Liver (tissue), 3 donors: ENCODE data around the gene SNX20.

Experiments used
- FOXA1 ChIP-seq: IDR thresholded peaks from 2 replicates; pipeline ENCODE4 v1.6.1; 2016; ENCODE audit warnings: antibody characterized with exemption
- FOXA2 ChIP-seq: IDR thresholded peaks from 2 replicates; pipeline ENCODE4 v1.6.1; 2016; ENCODE audit warnings: antibody characterized with exemption
- JUND ChIP-seq, 2 donors: IDR thresholded peaks; 2 replicates each; pipeline ENCODE4 v1.6.1; 2016; ENCODE audit warnings: antibody characterized with exemption in 2 of 2
- RAD21 ChIP-seq, 2 donors: IDR thresholded peaks; 2 replicates each; pipeline ENCODE4 v1.6.1; 2016; ENCODE audit warnings: antibody characterized with exemption in 2 of 2, mild to moderate bottlenecking in 2 of 2
- REST ChIP-seq: IDR thresholded peaks from 2 replicates; pipeline ENCODE4 v1.6.1; 2016; ENCODE audit warnings: antibody characterized with exemption, mild to moderate bottlenecking
- RXRA ChIP-seq, 2 donors: IDR thresholded peaks; 2 replicates each; pipeline ENCODE4 v1.6.1; 2017 to 2018; ENCODE audit warnings: antibody characterized with exemption in 2 of 2, mild to moderate bottlenecking in 1 of 2
- SP1 ChIP-seq: IDR thresholded peaks from 2 replicates; pipeline ENCODE4 v1.6.1; 2018; ENCODE audit warnings: antibody characterized with exemption, mild to moderate bottlenecking
- TF ChIP-seq, protein P1 (sequence below): fragments of 150-350 bp; IDR thresholded peaks from 2 replicates; pipeline ENCODE4 v1.5.1; 2017; ENCODE audit warnings: improper control_type of control experiment, low read depth, low read length; ENCODE audit not compliant: missing input control
- TF ChIP-seq, protein P2 (sequence below): IDR thresholded peaks from 2 replicates; pipeline ENCODE4 v1.6.1; 2016; ENCODE audit warnings: antibody characterized with exemption
- donor health status: healthy.
- donor health status: healthy.

- TF ChIP-seq, protein P1, sequence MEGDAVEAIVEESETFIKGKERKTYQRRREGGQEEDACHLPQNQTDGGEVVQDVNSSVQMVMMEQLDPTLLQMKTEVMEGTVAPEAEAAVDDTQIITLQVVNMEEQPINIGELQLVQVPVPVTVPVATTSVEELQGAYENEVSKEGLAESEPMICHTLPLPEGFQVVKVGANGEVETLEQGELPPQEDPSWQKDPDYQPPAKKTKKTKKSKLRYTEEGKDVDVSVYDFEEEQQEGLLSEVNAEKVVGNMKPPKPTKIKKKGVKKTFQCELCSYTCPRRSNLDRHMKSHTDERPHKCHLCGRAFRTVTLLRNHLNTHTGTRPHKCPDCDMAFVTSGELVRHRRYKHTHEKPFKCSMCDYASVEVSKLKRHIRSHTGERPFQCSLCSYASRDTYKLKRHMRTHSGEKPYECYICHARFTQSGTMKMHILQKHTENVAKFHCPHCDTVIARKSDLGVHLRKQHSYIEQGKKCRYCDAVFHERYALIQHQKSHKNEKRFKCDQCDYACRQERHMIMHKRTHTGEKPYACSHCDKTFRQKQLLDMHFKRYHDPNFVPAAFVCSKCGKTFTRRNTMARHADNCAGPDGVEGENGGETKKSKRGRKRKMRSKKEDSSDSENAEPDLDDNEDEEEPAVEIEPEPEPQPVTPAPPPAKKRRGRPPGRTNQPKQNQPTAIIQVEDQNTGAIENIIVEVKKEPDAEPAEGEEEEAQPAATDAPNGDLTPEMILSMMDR: no peak
- no peak for TF ChIP-seq RXRA (IDR thresholded peaks at IDR 0.05)
- TF ChIP-seq, protein P2, sequence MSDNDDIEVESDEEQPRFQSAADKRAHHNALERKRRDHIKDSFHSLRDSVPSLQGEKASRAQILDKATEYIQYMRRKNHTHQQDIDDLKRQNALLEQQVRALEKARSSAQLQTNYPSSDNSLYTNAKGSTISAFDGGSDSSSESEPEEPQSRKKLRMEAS: no peak
- no peak for TF ChIP-seq SP1
- no peak for TF ChIP-seq RAD21 (IDR thresholded peaks at IDR 0.05)
- no peak for TF ChIP-seq REST
- no peak for TF ChIP-seq JUND (IDR thresholded peaks at IDR 0.05)
- TF ChIP-seq FOXA1: no peak
- TF ChIP-seq FOXA2: no peak
Measured at GRCh38 chr16:50635505-50636392, 45.4 kb downstream of the SNX20 start.
